H1 (cell line): ENCODE data around the gene HOMER2. TPM values are rescaled to one million over a fixed set of nuclear protein-coding genes. Genes with fewer than 3 reads are reported as not detected.

Experiments used
- CTCF ChIA-PET: fragments of 300-600 bp; sonication (Branson Sonifier 250); formaldehyde crosslinking; loops from one replicate; lab custom pipeline; 2021; ENCODE audit not compliant: partially characterized antibody; lab: Charles Lee
- POLR2A ChIA-PET: fragments of 300-600 bp; sonication (Branson Sonifier 250); formaldehyde crosslinking; loops from one replicate; lab custom pipeline; 2021; ENCODE audit warnings: inconsistent platforms; ENCODE audit not compliant: partially characterized antibody; lab: Charles Lee
- DNase-seq, 2 experiments: peaks; one replicate each; pipeline versions ENCODE4 v3.0.0 to v3.0.0-alpha.2; 2010 to 2022; ENCODE audit warnings: low spot score in 2 of 2, low read depth in 1 of 2, mixed read lengths in 1 of 2
- FAIRE-seq: peaks from 2 replicates; lab custom pipeline; 2011; peaks lifted over from hg19 to GRCh38; lab: Jason Lieb, UNC
- H2AFZ ChIP-seq: 2 replicates; pipeline ENCODE4 v1.8.1; 2012; ENCODE audit warnings: low read length, inconsistent platforms
- H2AK5ac ChIP-seq: 2 replicates; pipeline ENCODE4 v1.6.1; 2013; ENCODE audit warnings: low read depth, low read length
- H2BK120ac ChIP-seq: replicated peaks from 2 replicates; pipeline ENCODE3; 2013; ENCODE audit warnings: low read depth, low read length, inconsistent platforms
- H2BK12ac ChIP-seq: 2 replicates; pipeline ENCODE4 v1.6.1; 2013; ENCODE audit warnings: low read depth, low read length
- H2BK15ac ChIP-seq: 2 replicates; pipeline ENCODE4 v1.6.1; 2013; ENCODE audit warnings: low read length
- H2BK20ac ChIP-seq: 2 replicates; pipeline ENCODE4 v1.6.1; 2013; ENCODE audit warnings: low read length
- H2BK5ac ChIP-seq: 2 replicates; pipeline ENCODE4 v1.6.1; 2013; ENCODE audit warnings: low read depth, low read length
- H3K14ac ChIP-seq: 2 replicates; pipeline ENCODE4 v1.6.1; 2013; ENCODE audit warnings: inconsistent platforms; ENCODE audit not compliant: insufficient read length
- H3K18ac ChIP-seq: 2 replicates; pipeline ENCODE4 v1.6.1; 2013; ENCODE audit warnings: low read length; ENCODE audit errors: extremely low read depth
- H3K23ac ChIP-seq: 2 replicates; pipeline ENCODE4 v1.6.1; 2013; ENCODE audit warnings: inconsistent platforms; ENCODE audit not compliant: insufficient read length
- H3K23me2 ChIP-seq: 2 replicates; pipeline ENCODE4 v1.6.1; 2013; ENCODE audit warnings: low read depth, low read length
- H3K27ac ChIP-seq: 2 replicates; pipeline ENCODE4 v1.6.1; 2011; ENCODE audit warnings: low read depth, low read length, inconsistent platforms
- H3K27me3 ChIP-seq, 4 experiments: replicated peaks in 1 of 4; 1 replicate in 1 of 4; 2 replicates in 3 of 4; pipeline versions ENCODE4 v1.6.1 to v1.8.1; 2011 to 2013; ENCODE audit warnings: low read length in 3 of 4, mild to moderate bottlenecking in 3 of 4, inconsistent platforms in 2 of 4, mixed read lengths in 2 of 4, moderate library complexity in 1 of 4; ENCODE audit not compliant: control insufficient read depth in 3 of 4, insufficient read depth in 3 of 4; ENCODE audit errors: extremely low read depth in 1 of 4
- H3K36me3 ChIP-seq, 4 experiments: 2 replicates each; pipeline versions ENCODE4 v1.6.1 to v1.8.1; 2011 to 2013; ENCODE audit warnings: mild to moderate bottlenecking in 4 of 4, low read length in 3 of 4, moderate library complexity in 2 of 4, control low read depth in 1 of 4, inconsistent platforms in 1 of 4; ENCODE audit not compliant: insufficient read depth in 4 of 4, control insufficient read depth in 2 of 4
- H3K4ac ChIP-seq: replicated peaks from 2 replicates; pipeline ENCODE3; 2013; ENCODE audit warnings: low read length, low read depth, mixed read lengths, inconsistent platforms; ENCODE audit not compliant: insufficient read length
- H3K4me1 ChIP-seq, 4 experiments: replicated peaks in 1 of 4; 1 replicate in 1 of 4; 2 replicates in 3 of 4; pipeline versions ENCODE4 v1.6.1 to v1.8.1; 2011 to 2013; ENCODE audit warnings: low read length in 3 of 4, inconsistent platforms in 2 of 4, mixed read lengths in 1 of 4; ENCODE audit not compliant: insufficient read depth in 4 of 4, control insufficient read depth in 3 of 4
- H3K4me2 ChIP-seq, 2 experiments: 2 replicates each; pipeline versions ENCODE4 v1.6.1 to v1.8.1; 2011 to 2013; ENCODE audit warnings: low read depth in 2 of 2, low read length in 2 of 2, control low read depth in 1 of 2, inconsistent platforms in 1 of 2, mild to moderate bottlenecking in 1 of 2; ENCODE audit not compliant: insufficient read depth in 1 of 2
- H3K4me3 ChIP-seq, 4 experiments: fragments of 200-600, 300-600 bp in 1 of 4; sonication (generic), shearing (Covaris generic), sonication (Bioruptor Twin) in 1 of 4; 2 replicates each; pipeline versions ENCODE4 v1.5.1 to v1.8.1; 2011 to 2016; ENCODE audit warnings: low read length in 4 of 4, low read depth in 3 of 4, control low read depth in 2 of 4, inconsistent platforms in 2 of 4, mild to moderate bottlenecking in 2 of 4, mixed read lengths in 1 of 4, moderate library complexity in 1 of 4; ENCODE audit not compliant: insufficient read depth in 2 of 4; ENCODE audit errors: extremely low read depth in 1 of 4
- H3K56ac ChIP-seq: replicated peaks from 2 replicates; pipeline ENCODE3; 2013; ENCODE audit warnings: low read depth, mild to moderate bottlenecking, mixed read lengths, low read length, inconsistent platforms; ENCODE audit not compliant: insufficient read length
- H3K79me1 ChIP-seq: 2 replicates; pipeline ENCODE4 v1.6.1; 2013; ENCODE audit warnings: low read depth, low read length, control low read depth
- H3K79me2 ChIP-seq, 2 experiments: 2 replicates each; pipeline versions ENCODE4 v1.6.1 to v1.8.1; 2012 to 2013; ENCODE audit warnings: low read length in 2 of 2, mild to moderate bottlenecking in 2 of 2, inconsistent platforms in 1 of 2; ENCODE audit not compliant: insufficient read depth in 2 of 2, control insufficient read depth in 1 of 2
- H3K9ac ChIP-seq, 4 experiments: replicated peaks in 1 of 4; 1 replicate in 1 of 4; 2 replicates in 3 of 4; pipeline versions ENCODE4 v1.6.1 to v1.8.1; 2011 to 2013; ENCODE audit warnings: low read depth in 3 of 4, low read length in 3 of 4, control low read depth in 2 of 4, mild to moderate bottlenecking in 2 of 4, moderate library complexity in 2 of 4, inconsistent platforms in 1 of 4; ENCODE audit errors: extremely low read depth in 1 of 4
- H3K9me3 ChIP-seq, 2 experiments: 2 replicates each; pipeline versions ENCODE4 v1.6.1 to v1.8.1; 2012 to 2013; ENCODE audit warnings: mild to moderate bottlenecking in 2 of 2, moderate library complexity in 2 of 2, control low read depth in 1 of 2, inconsistent platforms in 1 of 2, low read depth in 1 of 2, low read length in 1 of 2, mixed read lengths in 1 of 2; ENCODE audit not compliant: insufficient read depth in 2 of 2
- H4K20me1 ChIP-seq, 2 experiments: replicated peaks in 1 of 2; 2 replicates each; pipeline versions ENCODE3 to v1.8.1; 2011 to 2013; ENCODE audit warnings: inconsistent platforms in 2 of 2, low read length in 2 of 2, mild to moderate bottlenecking in 1 of 2; ENCODE audit not compliant: insufficient read depth in 2 of 2, control insufficient read depth in 1 of 2
- H4K5ac ChIP-seq: 2 replicates; pipeline ENCODE4 v1.6.1; 2013; ENCODE audit warnings: low read length, low read depth, mixed read lengths, inconsistent platforms; ENCODE audit not compliant: insufficient read length
- H4K8ac ChIP-seq: 2 replicates; pipeline ENCODE4 v1.8.0; 2013; ENCODE audit warnings: mild to moderate bottlenecking, moderate library complexity, low read length, inconsistent platforms; ENCODE audit not compliant: insufficient read depth; ENCODE audit errors: extremely low read depth
- H4K91ac ChIP-seq: replicated peaks from 2 replicates; pipeline ENCODE3; 2013; ENCODE audit warnings: low read length, mixed read lengths, inconsistent platforms; ENCODE audit not compliant: insufficient read length
- FOSL1 ChIP-seq: IDR thresholded peaks from 2 replicates; pipeline ENCODE4 v1.6.1; 2011; ENCODE audit warnings: mild to moderate bottlenecking, low read depth, low read length, moderate library complexity; ENCODE audit not compliant: insufficient read depth
- POLR2AphosphoS5 ChIP-seq: IDR thresholded peaks from 2 replicates; pipeline ENCODE4 v1.6.1; 2011; ENCODE audit warnings: low read depth, low read length
- POU5F1 ChIP-seq: IDR thresholded peaks from 2 replicates; pipeline ENCODE4 v1.6.1; 2011; ENCODE audit warnings: low read depth, mild to moderate bottlenecking, low read length, moderate library complexity
- WGBS, 2 experiments: shearing (Covaris generic) in 1 of 2; methylation state at CpG; one replicate each; pipeline versions ENCODE4 v1.1.6 to v1.1.7; 2013 to 2015; ENCODE audit warnings: low lambda C conversion rate in 2 of 2, mixed read lengths in 2 of 2, inconsistent platforms in 1 of 2, low coverage in 1 of 2, missing lambda C conversion rate in 1 of 2; ENCODE audit not compliant: insufficient replicate concordance in 2 of 2, insufficient coverage in 1 of 2, insufficient read length in 1 of 2; ENCODE audit errors: extremely low coverage in 1 of 2, missing lambda C conversion rate in 1 of 2; 5-methylcytosine and 5-hydroxymethylcytosine counted together
- polyA plus RNA-seq, 7 experiments: library from polyadenylated mRNA; depleted of rRNA in 3 of 7; stranded (reverse) in 5 of 7; unstranded in 2 of 7; fragments of >200 nt in 5 of 7; fragments of 200-250 nt in 2 of 7; gene quantifications; 1 replicate in 5 of 7; 2 replicates in 1 of 7; 4 replicates in 1 of 7; pipeline versions ENCODE4 v1.2.1 to v1.2.3, GENCODE V29; 2011 to 2013; ENCODE audit warnings: missing spikeins in 2 of 7, mixed read lengths in 2 of 7
- total RNA-seq: library from RNA; stranded (reverse); fragmentation: NEBNext Ultra II Directional; extraction: Animal tissue kit (Norgen Biotek cat#: 25700); gene quantifications from 2 replicates; pipeline ENCODE4 v1.2.1, GENCODE V29; 2021

The HOMER2 gene
- total and polyA plus RNA-seq, 2 of the 8 experiments (the other 6 are each of a cell fraction or from before 2014, with no cell fraction given): 12.5 to 27.6 TPM

- Histone ChIP-seq H3K23me2 (no peaks in the 10 kb centered on the region), H3K14ac (no peak overlapping the region), H2BK15ac (no peak overlapping the region), H2BK120ac (no peak overlapping the region), H2AK5ac (no peak overlapping the region), H3K56ac (no peak overlapping the region), H4K91ac (no peak overlapping the region), H3K27ac (no peak overlapping the region), H2BK12ac (no peak overlapping the region), H3K23ac (no peak overlapping the region), H4K8ac (no peak overlapping the region), H4K20me1 (no peaks in the 10 kb centered on the region), H3K27me3 (no peaks in the 10 kb centered on the region), H3K4me3 (no peak overlapping the region), H2BK5ac (no peak overlapping the region), H2AFZ (no peak overlapping the region), H3K79me1 (no peaks in the 10 kb centered on the region), H3K36me3 (no peaks in the 10 kb centered on the region), H3K9ac (no peak overlapping the region), H3K4me1 (no peaks in the 10 kb centered on the region), H3K79me2 (no peaks in the 10 kb centered on the region), H3K9me3 (no peaks in the 10 kb centered on the region), H3K18ac (no peak overlapping the region), H3K4ac (no peak overlapping the region), H3K4me2 (no peak overlapping the region), H2BK20ac (no peak overlapping the region), H4K5ac (no peak overlapping the region)
- DNase-seq: no peak
- TF ChIP-seq FOSL1: no peak
- TF ChIP-seq POU5F1: no peak
- no peak for TF ChIP-seq POLR2AphosphoS5
- CTCF ChIA-PET: no interaction called here
- POLR2A ChIA-PET: no interaction called here
- 100% methylated on average over 1 of the region's 1 CpG; no CpG with 5 or more reads in 1 of the 2 experiments for WGBS, 2 experiments
- no peak for FAIRE-seq
Observed at GRCh38 chr15:82874267-82874666, 78.3 kb downstream of the HOMER2 start.
